ENCODE measurements around the gene IFT122.
"Not testable (repeated sequence)": the region's sequence is repeated elsewhere in the genome, so short reads cannot be mapped to it uniquely, and the experiment has no call there.

IFT122 gene

GRCh38 chr3:129524081-129524480 is 84.1 kb downstream of the IFT122 start:
- no peak for DNase-seq

GRCh38 chr3:129525341-129525968 is 85.4 kb downstream of the IFT122 start:
- no peak for DNase-seq

GRCh38 chr3:129526121-129526900 is 86.3 kb downstream of the IFT122 start:
- DNase-seq = no peak

- DNase-seq = no peak
Observed at GRCh38 chr3:129527262-129527661, 87.2 kb downstream of the IFT122 start.

- no peak for DNase-seq
Observed at GRCh38 chr3:129528589-129529100, 88.6 kb downstream of the IFT122 start, which contains the start of gene RHO. TSS of gene RHO (plus strand) at chr3:129528639. CDS start at chr3:129528734, 95 bp downstream.

GRCh38 chr3:129529436-129530210 is 89.6 kb downstream of the IFT122 start:
- DNase-seq = no peak

GRCh38 chr3:129530251-129530791 is 90.3 kb downstream of the IFT122 start:
- DNase-seq = no peak

- DNase-seq = no peak
Observed at GRCh38 chr3:129530821-129531220, 90.8 kb downstream of the IFT122 start.

GRCh38 chr3:129531699-129532098 is 91.7 kb downstream of the IFT122 start:
- DNase-seq = no peak

- no peak for DNase-seq
Observed at GRCh38 chr3:129532261-129532660, 92.2 kb downstream of the IFT122 start.

- DNase-seq = no peak
Observed at GRCh38 chr3:129533406-129533805, 93.4 kb downstream of the IFT122 start.

GRCh38 chr3:129534428-129535027 is 94.5 kb downstream of the IFT122 start:
- DNase-seq = no peak

- no peak for DNase-seq
Observed at GRCh38 chr3:129535075-129535474, 95.1 kb downstream of the IFT122 start.

GRCh38 chr3:129536374-129536667 is 96.3 kb downstream of the IFT122 start:
- DNase-seq = no peak

- no peak for DNase-seq
Observed at GRCh38 chr3:129536804-129537203, 96.8 kb downstream of the IFT122 start.

GRCh38 chr3:129539206-129539605 is 99.2 kb downstream of the IFT122 start:
- DNase-seq = no peak

- no peak for DNase-seq
Observed at GRCh38 chr3:129540776-129541516, 100.9 kb downstream of the IFT122 start.

- DNase-seq = no peak
Observed at GRCh38 chr3:129542747-129543146, 102.7 kb downstream of the IFT122 start.

- DNase-seq = no peak
Observed at GRCh38 chr3:129543156-129543790, 103.2 kb downstream of the IFT122 start, which contains the start of gene H1-8. TSS of gene H1-8 (plus strand) at chr3:129543175. CDS start at chr3:129543219, 44 bp downstream.

- DNase-seq = no peak
Observed at GRCh38 chr3:129543999-129544398, 104.0 kb downstream of the IFT122 start.

GRCh38 chr3:129545951-129546350 is 105.9 kb downstream of the IFT122 start:
- DNase-seq = not testable (repeated sequence)

- no peak for DNase-seq
Observed at GRCh38 chr3:129547241-129547640, 107.2 kb downstream of the IFT122 start.

Measured in NCI-H774 (cell line).